Hematopoietic multipotent progenitor cell treated with erythropoietin and hydrocortisone succinate and interleukin-3 and kit ligand, for 17 days (in vitro differentiated cells): Measurements from ENCODE around the gene B3GALT2.

Experiments used
- DNase-seq: peaks from one replicate; pipeline ENCODE4 v3.0.0-alpha.2; 2015; ENCODE audit warnings: low spot score

B3GALT2 gene

DNA sequence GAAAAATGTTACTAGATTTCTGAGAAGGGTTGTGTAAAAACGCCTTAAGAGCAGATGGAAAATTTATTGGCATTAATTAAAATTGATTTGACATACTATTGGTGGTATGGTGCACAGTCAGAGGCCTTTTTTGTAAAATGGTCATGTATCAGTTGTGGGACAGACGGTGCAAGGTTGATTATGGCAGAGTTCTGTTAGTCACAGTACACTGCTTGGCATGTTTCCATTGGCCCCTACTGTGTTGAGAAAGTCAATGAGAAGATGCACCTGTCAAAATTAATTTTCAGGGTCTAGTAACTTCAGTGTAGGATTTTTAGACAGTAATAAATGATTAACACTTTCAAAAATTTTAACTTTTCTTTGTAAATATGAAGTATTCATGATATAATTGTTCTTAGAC is 4.4 kb downstream of the B3GALT2 start:
- DNase-seq: no peak

GRCh38 chr1:193181536-193181935 is 4.9 kb downstream of the B3GALT2 start:
- no peak for DNase-seq

GRCh38 chr1:193179094-193179493 is 7.3 kb downstream of the B3GALT2 start:
- DNase-seq: no peak

DNA sequence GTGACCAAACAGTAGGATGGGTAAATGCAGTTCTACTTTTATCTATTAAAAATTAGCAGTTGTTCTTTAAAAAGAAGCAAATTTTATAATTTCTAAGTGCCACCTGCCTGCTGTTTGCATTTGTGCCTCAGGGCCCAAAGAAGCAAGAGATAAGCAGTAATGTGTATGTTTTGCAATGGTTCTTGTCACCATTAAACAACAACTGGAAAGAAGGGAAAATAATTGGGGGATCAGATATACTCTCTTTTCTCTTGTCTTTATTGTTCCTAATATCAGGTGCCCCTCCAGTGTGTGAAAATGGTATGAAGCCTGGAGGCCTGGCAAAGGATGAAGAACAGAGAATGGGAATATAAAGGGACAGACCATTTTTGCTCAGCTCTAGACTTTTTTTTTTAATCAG is 9.6 kb downstream of the B3GALT2 start:
- DNase-seq: no peak

DNA sequence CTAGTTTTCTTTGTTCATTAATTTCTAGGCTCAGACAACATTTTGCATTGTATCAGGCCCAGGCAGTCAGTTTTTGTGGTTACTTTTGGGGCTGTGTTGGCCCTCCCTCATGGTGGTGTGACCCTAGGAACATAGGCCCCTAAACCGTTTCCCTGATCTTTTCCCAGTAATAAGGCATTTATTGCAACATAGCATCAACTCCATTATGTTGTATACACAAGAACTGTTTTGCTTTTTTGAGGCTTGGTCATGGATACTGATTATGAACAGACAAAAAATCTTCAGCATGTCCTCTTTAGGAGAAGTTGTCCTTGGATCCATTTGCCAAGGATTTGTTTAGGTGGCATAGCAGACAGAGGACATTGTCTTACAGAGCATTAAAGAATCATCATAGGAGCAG is 10.3 kb downstream of the B3GALT2 start:
- DNase-seq: no peak

- no peak for DNase-seq
Measured at GRCh38 chr1:193157360-193157759, 29.1 kb downstream of the B3GALT2 start.

DNA sequence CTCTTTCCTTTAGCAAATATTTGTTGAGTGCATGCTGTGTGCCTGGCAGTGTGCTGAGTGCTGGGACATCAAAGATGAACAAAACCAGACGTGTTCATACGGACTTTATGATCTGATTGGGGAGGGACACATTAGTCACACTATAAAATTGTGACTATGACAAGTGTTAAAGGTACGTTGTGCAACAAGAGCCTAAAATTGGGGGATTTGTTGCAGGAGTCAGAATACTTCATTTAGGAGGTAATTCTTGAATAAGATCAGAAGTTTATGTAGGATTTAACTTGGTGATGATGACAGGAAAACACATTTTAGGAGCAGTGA is 29.6 kb downstream of the B3GALT2 start:
- DNase-seq: no peak

GRCh38 chr1:193156117-193156821 is 30.1 kb downstream of the B3GALT2 start:
- no peak for DNase-seq

DNA sequence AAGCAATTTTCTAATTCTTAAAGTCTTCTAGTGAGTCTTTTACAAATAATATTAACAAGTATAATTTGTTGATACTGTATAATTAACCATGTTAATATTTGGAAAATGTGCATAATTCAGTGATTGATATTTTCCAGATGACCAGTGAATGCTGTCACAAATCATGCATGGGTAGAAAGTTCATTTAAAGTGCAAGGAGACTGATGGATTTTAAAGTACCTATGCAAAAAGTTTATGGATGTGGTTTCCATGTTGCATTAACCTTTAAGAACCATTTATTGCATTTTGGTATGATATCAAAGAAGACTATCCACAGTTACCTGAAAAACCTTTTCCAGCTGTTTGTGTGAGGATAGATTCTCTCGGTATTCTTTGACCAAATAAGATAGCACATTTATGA is 41.4 kb downstream of the B3GALT2 start:
- no peak for DNase-seq

DNA sequence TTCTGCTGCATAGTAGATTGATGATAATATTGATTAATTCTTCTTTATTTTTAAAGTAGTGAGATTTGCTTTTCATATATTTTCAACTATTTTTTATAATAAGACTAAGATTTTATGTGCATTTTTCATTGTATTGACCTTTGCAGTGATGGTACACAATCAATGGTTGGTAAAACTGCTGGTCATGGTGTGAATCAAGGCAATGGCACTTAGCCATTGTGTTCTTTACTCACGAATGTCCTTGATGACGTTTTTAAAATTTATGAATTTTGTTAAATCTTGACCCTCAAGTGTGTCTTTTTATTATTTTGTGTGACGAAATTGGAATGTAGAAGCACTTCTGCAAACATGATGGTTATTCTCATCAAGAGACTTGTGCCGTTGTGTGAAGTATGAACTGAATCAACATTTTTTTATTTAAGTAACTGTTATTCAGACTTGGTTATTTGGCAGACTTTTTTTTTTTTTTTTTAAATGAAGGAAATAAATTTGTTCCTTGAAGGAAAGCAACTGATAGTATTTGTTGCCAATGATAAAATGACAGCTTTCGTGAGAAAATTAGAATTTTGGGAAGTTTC is 42.0 kb downstream of the B3GALT2 start:
- no peak for DNase-seq

- DNase-seq: no peak
Measured at GRCh38 chr1:193143285-193143684, 43.1 kb downstream of the B3GALT2 start.

GRCh38 chr1:193142409-193142808 is 44.0 kb downstream of the B3GALT2 start:
- no peak for DNase-seq

DNA sequence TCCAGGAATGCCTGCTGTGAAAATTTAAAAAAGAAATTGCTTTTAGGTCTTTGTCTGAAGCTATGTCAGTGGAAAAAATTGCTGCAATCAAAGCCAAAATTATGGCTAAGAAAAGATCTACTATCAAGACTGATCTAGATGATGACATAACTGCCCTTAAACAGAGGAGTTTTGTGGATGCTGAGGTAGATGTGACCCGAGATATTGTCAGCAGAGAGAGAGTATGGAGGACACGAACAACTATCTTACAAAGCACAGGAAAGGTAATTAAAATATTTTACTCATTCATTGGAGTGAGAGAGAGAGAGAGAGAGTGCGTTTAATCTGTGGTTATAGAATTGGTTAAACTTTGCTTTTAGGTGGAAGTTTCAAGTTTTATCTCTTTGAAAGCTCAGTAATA is 44.6 kb downstream of the B3GALT2 start:
- DNase-seq: no peak

DNA sequence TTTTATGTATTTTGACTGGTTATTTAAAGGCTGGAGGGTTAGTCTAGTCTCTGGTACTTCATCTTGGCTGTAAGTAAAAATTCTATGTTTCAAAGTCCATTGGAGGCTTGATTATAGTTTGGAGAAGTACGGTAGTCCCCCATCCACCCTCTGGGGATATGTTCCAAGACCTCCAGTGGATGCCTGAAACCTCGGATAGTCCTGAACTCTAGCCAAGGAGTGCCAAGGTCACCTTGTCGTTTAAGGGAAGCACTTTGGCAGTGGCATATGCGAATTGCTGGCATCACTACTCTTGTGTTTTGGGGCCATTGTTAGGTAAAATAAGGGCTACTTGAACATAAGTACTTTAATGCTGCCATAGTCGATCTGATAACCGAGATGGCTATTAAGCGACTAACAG is 46.2 kb downstream of the B3GALT2 start:
- no peak for DNase-seq

- DNase-seq: no peak
Measured at GRCh38 chr1:193131266-193131860, 55.0 kb downstream of the B3GALT2 start.
